PC-9 (cell line): ENCODE results near the gene TCAIM.

Experiments
- CTCF ChIP-seq: fragments of 200-600 bp; sonication (generic); conservative IDR thresholded peaks from 2 replicates; pipeline ENCODE4 v1.6.1; 2017; ENCODE audit warnings: mixed run types, antibody characterized with exemption, mild to moderate bottlenecking, moderate library complexity
- EZH2 ChIP-seq: fragments of 200-600 bp; sonication (generic); IDR thresholded peaks from 2 replicates; pipeline ENCODE4 v1.8.0; 2017; ENCODE audit warnings: antibody characterized with exemption, low read depth

- TF ChIP-seq CTCF (no peak), EZH2 (no peak)
Observed at GRCh38 chr3:44339181-44340057, 853 bp downstream of the TCAIM start.
